ENCODE data around the gene LEF1.
A peak's percentile ranks its signal among the peaks of the same experiment; 100 is the strongest.

Gene LEF1

DNA sequence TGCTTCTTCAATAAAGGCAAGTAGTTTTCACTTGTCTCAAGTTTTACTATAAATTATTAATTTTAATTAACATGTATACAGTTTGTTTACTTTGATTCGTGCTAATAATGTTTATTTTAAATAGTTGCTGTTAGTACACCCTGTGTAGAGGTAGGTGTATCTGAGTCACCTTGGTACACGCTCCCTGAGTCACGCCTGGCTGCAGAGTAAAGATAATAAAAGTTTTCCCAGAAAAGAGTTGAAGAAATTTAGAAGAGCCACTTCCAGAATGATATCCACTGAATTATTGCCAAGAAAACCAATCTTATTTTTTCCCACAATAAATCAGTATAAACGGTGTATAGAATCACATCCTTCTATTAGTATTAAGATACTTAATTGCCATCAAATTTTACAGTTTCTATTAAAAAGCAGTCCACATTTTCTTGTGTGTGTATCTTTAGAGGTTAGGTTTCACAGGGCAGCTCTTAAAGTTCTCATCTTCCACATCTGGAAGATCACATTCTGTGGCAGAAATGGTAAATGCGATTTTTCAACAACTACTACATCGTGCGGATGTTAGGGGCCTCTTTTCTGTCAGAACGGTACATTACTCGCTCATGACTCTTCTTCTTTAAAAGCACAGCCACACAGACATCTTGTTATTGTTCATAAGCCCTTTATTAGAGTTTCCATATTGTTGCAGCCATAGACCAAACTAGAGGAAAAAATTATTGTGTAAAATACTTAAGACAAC is 123.6 kb downstream of the LEF1 start (continued):
- TF ChIP-seq, protein P1, sequence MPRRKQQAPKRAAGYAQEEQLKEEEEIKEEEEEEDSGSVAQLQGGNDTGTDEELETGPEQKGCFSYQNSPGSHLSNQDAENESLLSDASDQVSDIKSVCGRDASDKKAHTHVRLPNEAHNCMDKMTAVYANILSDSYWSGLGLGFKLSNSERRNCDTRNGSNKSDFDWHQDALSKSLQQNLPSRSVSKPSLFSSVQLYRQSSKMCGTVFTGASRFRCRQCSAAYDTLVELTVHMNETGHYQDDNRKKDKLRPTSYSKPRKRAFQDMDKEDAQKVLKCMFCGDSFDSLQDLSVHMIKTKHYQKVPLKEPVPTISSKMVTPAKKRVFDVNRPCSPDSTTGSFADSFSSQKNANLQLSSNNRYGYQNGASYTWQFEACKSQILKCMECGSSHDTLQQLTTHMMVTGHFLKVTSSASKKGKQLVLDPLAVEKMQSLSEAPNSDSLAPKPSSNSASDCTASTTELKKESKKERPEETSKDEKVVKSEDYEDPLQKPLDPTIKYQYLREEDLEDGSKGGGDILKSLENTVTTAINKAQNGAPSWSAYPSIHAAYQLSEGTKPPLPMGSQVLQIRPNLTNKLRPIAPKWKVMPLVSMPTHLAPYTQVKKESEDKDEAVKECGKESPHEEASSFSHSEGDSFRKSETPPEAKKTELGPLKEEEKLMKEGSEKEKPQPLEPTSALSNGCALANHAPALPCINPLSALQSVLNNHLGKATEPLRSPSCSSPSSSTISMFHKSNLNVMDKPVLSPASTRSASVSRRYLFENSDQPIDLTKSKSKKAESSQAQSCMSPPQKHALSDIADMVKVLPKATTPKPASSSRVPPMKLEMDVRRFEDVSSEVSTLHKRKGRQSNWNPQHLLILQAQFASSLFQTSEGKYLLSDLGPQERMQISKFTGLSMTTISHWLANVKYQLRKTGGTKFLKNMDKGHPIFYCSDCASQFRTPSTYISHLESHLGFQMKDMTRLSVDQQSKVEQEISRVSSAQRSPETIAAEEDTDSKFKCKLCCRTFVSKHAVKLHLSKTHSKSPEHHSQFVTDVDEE (CRISPR knock-in tag; IDR thresholded peaks at IDR 0.05): no peak
- TF ChIP-seq ESRRG (CRISPR knock-in tag; IDR thresholded peaks at IDR 0.05): no peak
- TF ChIP-seq PPARA (CRISPR knock-in tag; IDR thresholded peaks at IDR 0.05; ENCODE audit: borderline replicate concordance): no peak

DNA sequence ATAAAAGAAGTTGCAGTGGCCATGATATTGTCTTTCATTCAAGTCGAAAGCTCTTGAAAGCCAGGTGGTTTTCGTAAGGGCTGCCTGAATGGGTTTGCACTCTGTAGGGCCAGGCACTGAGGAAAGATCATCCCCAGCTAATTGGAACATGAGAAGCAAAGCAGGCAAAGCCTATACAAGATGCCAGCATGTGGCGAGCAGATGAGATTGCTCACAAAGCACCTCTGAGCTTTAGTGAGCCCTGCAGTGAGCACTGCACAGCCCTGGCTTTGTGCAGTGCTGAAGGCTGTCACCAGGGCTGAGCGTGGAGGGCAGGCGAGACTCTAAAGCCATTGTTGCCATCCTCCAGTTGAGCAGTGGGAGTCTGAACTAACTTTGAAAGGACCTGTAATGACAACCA is 125.2 kb downstream of the LEF1 start:
- peak; percentile 58; the same call in 1 of the 3 replicates for ATAC-seq

More for the DNA sequence above, 125.2 kb downstream of the LEF1 start:
- TF ChIP-seq, protein P2, sequence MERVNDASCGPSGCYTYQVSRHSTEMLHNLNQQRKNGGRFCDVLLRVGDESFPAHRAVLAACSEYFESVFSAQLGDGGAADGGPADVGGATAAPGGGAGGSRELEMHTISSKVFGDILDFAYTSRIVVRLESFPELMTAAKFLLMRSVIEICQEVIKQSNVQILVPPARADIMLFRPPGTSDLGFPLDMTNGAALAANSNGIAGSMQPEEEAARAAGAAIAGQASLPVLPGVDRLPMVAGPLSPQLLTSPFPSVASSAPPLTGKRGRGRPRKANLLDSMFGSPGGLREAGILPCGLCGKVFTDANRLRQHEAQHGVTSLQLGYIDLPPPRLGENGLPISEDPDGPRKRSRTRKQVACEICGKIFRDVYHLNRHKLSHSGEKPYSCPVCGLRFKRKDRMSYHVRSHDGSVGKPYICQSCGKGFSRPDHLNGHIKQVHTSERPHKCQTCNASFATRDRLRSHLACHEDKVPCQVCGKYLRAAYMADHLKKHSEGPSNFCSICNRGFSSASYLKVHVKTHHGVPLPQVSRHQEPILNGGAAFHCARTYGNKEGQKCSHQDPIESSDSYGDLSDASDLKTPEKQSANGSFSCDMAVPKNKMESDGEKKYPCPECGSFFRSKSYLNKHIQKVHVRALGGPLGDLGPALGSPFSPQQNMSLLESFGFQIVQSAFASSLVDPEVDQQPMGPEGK (CRISPR knock-in tag; IDR thresholded peaks at IDR 0.05; ENCODE audit: borderline replicate concordance): no peak
- TF ChIP-seq, protein P3, sequence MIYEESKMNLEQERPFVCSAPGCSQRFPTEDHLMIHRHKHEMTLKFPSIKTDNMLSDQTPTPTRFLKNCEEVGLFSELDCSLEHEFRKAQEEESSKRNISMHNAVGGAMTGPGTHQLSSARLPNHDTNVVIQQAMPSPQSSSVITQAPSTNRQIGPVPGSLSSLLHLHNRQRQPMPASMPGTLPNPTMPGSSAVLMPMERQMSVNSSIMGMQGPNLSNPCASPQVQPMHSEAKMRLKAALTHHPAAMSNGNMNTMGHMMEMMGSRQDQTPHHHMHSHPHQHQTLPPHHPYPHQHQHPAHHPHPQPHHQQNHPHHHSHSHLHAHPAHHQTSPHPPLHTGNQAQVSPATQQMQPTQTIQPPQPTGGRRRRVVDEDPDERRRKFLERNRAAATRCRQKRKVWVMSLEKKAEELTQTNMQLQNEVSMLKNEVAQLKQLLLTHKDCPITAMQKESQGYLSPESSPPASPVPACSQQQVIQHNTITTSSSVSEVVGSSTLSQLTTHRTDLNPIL (CRISPR knock-in tag; IDR thresholded peaks at IDR 0.05; ENCODE audit: low read depth): no peak
- no peak for TF ChIP-seq ZNF8 (CRISPR knock-in tag; IDR thresholded peaks at IDR 0.05)
- TF ChIP-seq, protein P1 (CRISPR knock-in tag; IDR thresholded peaks at IDR 0.05): no peak
- no peak for TF ChIP-seq TOX (CRISPR knock-in tag; IDR thresholded peaks at IDR 0.05; ENCODE audit: borderline replicate concordance)
- TF ChIP-seq PPARA (CRISPR knock-in tag; IDR thresholded peaks at IDR 0.05; ENCODE audit: borderline replicate concordance): no peak
- no peak for TF ChIP-seq ZNF70 (CRISPR knock-in tag; IDR thresholded peaks at IDR 0.05)
- TF ChIP-seq ZC3H10 (CRISPR knock-in tag; IDR thresholded peaks at IDR 0.05): no peak
- TF ChIP-seq CSDC2 (CRISPR knock-in tag; IDR thresholded peaks at IDR 0.05): no peak
- TF ChIP-seq SNAI2 (CRISPR knock-in tag; IDR thresholded peaks at IDR 0.05): no peak
- TF ChIP-seq ISL1 (CRISPR knock-in tag; IDR thresholded peaks at IDR 0.05): no peak
- no peak for TF ChIP-seq RARB (CRISPR knock-in tag; IDR thresholded peaks at IDR 0.05)
- TF ChIP-seq OSR1 (CRISPR knock-in tag; IDR thresholded peaks at IDR 0.05): no peak
- TF ChIP-seq ZFP3 (CRISPR knock-in tag; IDR thresholded peaks at IDR 0.05): no peak
- no peak for TF ChIP-seq GLIS3 (CRISPR knock-in tag; IDR thresholded peaks at IDR 0.05)
- no peak for TF ChIP-seq TCF4 (CRISPR knock-in tag; IDR thresholded peaks at IDR 0.05; ENCODE audit: borderline replicate concordance)
- no peak for TF ChIP-seq ZFP30 (CRISPR knock-in tag; IDR thresholded peaks at IDR 0.05)
- TF ChIP-seq, protein P4, sequence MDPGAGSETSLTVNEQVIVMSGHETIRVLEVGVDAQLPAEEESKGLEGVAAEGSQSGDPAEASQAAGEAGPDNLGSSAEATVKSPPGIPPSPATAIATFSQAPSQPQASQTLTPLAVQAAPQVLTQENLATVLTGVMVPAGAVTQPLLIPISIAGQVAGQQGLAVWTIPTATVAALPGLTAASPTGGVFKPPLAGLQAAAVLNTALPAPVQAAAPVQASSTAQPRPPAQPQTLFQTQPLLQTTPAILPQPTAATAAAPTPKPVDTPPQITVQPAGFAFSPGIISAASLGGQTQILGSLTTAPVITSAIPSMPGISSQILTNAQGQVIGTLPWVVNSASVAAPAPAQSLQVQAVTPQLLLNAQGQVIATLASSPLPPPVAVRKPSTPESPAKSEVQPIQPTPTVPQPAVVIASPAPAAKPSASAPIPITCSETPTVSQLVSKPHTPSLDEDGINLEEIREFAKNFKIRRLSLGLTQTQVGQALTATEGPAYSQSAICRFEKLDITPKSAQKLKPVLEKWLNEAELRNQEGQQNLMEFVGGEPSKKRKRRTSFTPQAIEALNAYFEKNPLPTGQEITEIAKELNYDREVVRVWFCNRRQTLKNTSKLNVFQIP (CRISPR knock-in tag; IDR thresholded peaks at IDR 0.05; ENCODE audit: borderline replicate concordance, low read depth): no peak
- TF ChIP-seq, protein P5, sequence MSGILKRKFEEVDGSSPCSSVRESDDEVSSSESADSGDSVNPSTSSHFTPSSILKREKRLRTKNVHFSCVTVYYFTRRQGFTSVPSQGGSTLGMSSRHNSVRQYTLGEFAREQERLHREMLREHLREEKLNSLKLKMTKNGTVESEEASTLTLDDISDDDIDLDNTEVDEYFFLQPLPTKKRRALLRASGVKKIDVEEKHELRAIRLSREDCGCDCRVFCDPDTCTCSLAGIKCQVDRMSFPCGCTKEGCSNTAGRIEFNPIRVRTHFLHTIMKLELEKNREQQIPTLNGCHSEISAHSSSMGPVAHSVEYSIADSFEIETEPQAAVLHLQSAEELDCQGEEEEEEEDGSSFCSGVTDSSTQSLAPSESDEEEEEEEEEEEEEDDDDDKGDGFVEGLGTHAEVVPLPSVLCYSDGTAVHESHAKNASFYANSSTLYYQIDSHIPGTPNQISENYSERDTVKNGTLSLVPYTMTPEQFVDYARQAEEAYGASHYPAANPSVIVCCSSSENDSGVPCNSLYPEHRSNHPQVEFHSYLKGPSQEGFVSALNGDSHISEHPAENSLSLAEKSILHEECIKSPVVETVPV (CRISPR knock-in tag; IDR thresholded peaks at IDR 0.05): no peak
- TF ChIP-seq ARNTL (CRISPR knock-in tag; IDR thresholded peaks at IDR 0.05; ENCODE audit: borderline replicate concordance, low read depth): no peak

Data from SK-N-SH treated with all-trans-retinoic acid at 6 μM for 48 hours (cell line).